H1 (cell line): ENCODE measurements around the gene PPAT. TPM values are rescaled to one million over a fixed set of nuclear protein-coding genes. Genes with fewer than 3 reads are reported as not detected.

Source experiments
- ATF2 ChIP-seq: IDR thresholded peaks from 2 replicates; pipeline ENCODE4 v1.6.1; 2012; ENCODE audit warnings: low read length, inconsistent platforms
- BACH1 ChIP-seq: IDR thresholded peaks from 2 replicates; pipeline ENCODE4 v1.6.1; 2012; ENCODE audit warnings: low read length, improper control_type of control experiment
- CREB1 ChIP-seq: IDR thresholded peaks from 2 replicates; pipeline ENCODE4 v1.6.1; 2012; ENCODE audit warnings: inconsistent platforms
- EZH2 ChIP-seq: fragments of 200-600 bp; sonication (generic); IDR thresholded peaks from 2 replicates; pipeline ENCODE4 v1.7.1; 2012; ENCODE audit warnings: low read depth, mild to moderate bottlenecking, moderate library complexity, low read length, inconsistent platforms; ENCODE audit not compliant: severe bottlenecking
- FOSL1 ChIP-seq: IDR thresholded peaks from 2 replicates; pipeline ENCODE4 v1.6.1; 2011; ENCODE audit warnings: mild to moderate bottlenecking, low read depth, low read length, moderate library complexity; ENCODE audit not compliant: insufficient read depth
- GABPA ChIP-seq: IDR thresholded peaks from 2 replicates; pipeline ENCODE4 v1.6.1; 2011; ENCODE audit warnings: mild to moderate bottlenecking, low read length, moderate library complexity, borderline replicate concordance; ENCODE audit not compliant: insufficient read depth
- HDAC6 ChIP-seq: IDR thresholded peaks from one replicate; pipeline ENCODE4 v1.7.1; 2012; ENCODE audit warnings: low read depth, mild to moderate bottlenecking, inconsistent platforms, low read length, moderate library complexity
- MAFK ChIP-seq: IDR thresholded peaks from 2 replicates; pipeline ENCODE4 v1.6.1; 2012; ENCODE audit warnings: low read depth, mild to moderate bottlenecking, improper control_type of control experiment, low read length
- RAD21 ChIP-seq, 2 experiments: IDR thresholded peaks in 1 of 2; conservative IDR thresholded peaks in 1 of 2; 2 replicates each; pipeline ENCODE4 v1.6.1; 2011; ENCODE audit warnings: low read depth in 2 of 2, low read length in 2 of 2, improper control_type of control experiment in 1 of 2, inconsistent platforms in 1 of 2, mild to moderate bottlenecking in 1 of 2, moderate library complexity in 1 of 2
- RNF2 ChIP-seq: fragments of 200-900, 300-1000 bp; sonication (generic); IDR thresholded peaks from 2 replicates; pipeline ENCODE4 v1.7.1; 2016; ENCODE audit warnings: borderline replicate concordance, low read depth, mild to moderate bottlenecking, antibody characterized with exemption, low read length; ENCODE audit not compliant: poor library complexity, severe bottlenecking; ENCODE audit errors: missing control alignments
- SP4 ChIP-seq: IDR thresholded peaks from 2 replicates; pipeline ENCODE4 v1.6.1; 2012; ENCODE audit warnings: low read length, inconsistent platforms
- SRF ChIP-seq: IDR thresholded peaks from 2 replicates; pipeline ENCODE4 v1.6.1; 2011; ENCODE audit warnings: mild to moderate bottlenecking, low read depth, low read length, moderate library complexity
- TBP ChIP-seq: IDR thresholded peaks from 2 replicates; pipeline ENCODE4 v1.6.1; 2011; ENCODE audit warnings: low read depth, low read length, improper control_type of control experiment
- polyA plus RNA-seq, 7 experiments: library from polyadenylated mRNA; depleted of rRNA in 3 of 7; stranded (reverse) in 5 of 7; unstranded in 2 of 7; fragments of >200 nt in 5 of 7; fragments of 200-250 nt in 2 of 7; gene quantifications; 1 replicate in 5 of 7; 2 replicates in 1 of 7; 4 replicates in 1 of 7; pipeline versions ENCODE4 v1.2.1 to v1.2.3, GENCODE V29; 2011 to 2013; ENCODE audit warnings: missing spikeins in 2 of 7, mixed read lengths in 2 of 7
- total RNA-seq: library from RNA; stranded (reverse); fragmentation: NEBNext Ultra II Directional; extraction: Animal tissue kit (Norgen Biotek cat#: 25700); gene quantifications from 2 replicates; pipeline ENCODE4 v1.2.1, GENCODE V29; 2021
- TF ChIP-seq, protein P1 (sequence below): IDR thresholded peaks from 2 replicates; pipeline ENCODE4 v1.6.1; 2011; ENCODE audit warnings: low read length, improper control_type of control experiment
- TF ChIP-seq, protein P2 (sequence below): IDR thresholded peaks from 2 replicates; pipeline ENCODE4 v1.6.1; 2012; ENCODE audit warnings: inconsistent platforms

PPAT gene
- total and polyA plus RNA-seq, 2 of the 8 experiments (the other 6 are each of a cell fraction or from before 2014, with no cell fraction given): 24.5 to 104 TPM

DNA sequence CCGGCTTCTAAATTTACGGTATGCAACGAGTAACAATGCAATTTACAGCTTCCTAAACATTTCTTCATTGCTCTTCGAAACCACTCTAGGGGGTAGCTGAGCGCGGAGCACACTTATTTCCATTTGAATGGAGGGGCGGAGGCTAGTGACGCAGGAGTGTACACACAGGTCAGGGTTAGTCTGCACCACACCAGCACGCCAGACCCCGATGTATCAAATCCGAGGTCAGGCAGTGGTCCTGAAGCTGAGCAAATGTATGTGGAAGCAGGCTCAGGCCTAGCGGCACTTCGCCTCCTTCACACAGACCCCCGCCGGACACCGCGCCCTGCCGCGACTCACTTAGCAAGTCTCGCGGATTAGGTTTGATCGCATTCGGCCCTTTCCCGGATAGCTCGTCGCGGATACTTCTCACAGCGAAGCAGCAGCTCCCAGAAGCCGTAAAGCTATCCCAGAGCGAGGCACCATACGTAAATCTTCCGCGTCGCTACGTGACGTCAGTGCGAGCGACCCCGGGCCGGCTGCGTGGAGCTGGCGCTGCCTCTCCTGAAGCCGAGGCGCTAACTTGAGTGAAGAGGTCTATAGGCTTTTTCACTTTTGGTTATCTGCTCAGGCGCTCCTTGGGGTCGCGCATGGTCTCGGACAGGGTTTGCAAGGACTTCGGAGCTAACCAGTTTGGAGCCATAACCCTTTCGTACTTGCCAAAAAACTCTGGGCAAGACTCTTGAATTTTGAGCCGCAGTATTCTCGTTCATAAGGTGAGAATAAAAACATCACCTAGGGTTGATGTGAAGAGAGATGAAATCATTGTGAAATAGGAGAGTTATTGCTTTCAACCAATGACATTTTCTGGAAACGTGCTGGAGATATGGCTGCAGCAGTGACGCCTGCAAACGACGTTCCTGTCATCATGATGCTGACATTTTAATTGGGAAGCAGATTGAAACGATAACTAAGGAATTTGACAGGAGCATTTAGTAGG is 48.1 kb downstream of the PPAT start, which contains the start of gene AASDH (continued):
- TF ChIP-seq RAD21 (IDR thresholded peaks at IDR 0.05 in 1 of 2, conservative IDR thresholded peaks at IDR 0.05 in 1 of 2; ENCODE audit: low read depth in 2 of 2, low read length in 2 of 2) (no peak; a peak in 1 of 4 replicates), CREB1 (peak; percentile 99), TBP (peak; percentile 92), RNF2 (no peak), HDAC6 (no peak), SP4 (no peak), FOSL1 (no peak), ATF2 (no peak), MAFK (no peak), GABPA (no peak), SRF (peak; percentile 90), EZH2 (no peak), BACH1 (0 out of 2 replicates have a peak, but pooled peaks have one; percentile 2)
- TF ChIP-seq, protein P1, sequence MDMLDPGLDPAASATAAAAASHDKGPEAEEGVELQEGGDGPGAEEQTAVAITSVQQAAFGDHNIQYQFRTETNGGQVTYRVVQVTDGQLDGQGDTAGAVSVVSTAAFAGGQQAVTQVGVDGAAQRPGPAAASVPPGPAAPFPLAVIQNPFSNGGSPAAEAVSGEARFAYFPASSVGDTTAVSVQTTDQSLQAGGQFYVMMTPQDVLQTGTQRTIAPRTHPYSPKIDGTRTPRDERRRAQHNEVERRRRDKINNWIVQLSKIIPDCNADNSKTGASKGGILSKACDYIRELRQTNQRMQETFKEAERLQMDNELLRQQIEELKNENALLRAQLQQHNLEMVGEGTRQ: no peak
- TF ChIP-seq, protein P2, sequence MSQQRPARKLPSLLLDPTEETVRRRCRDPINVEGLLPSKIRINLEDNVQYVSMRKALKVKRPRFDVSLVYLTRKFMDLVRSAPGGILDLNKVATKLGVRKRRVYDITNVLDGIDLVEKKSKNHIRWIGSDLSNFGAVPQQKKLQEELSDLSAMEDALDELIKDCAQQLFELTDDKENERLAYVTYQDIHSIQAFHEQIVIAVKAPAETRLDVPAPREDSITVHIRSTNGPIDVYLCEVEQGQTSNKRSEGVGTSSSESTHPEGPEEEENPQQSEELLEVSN: no peak
